Activated CD4-positive, alpha-beta T cell treated with anti-CD3 and anti-CD28 coated beads for 24 hours (primary cell): ENCODE results near the gene SPTB.

ENCODE experiments used
- DNase-seq, 2 donors: peaks; one replicate each; pipeline ENCODE4 v3.0.0-alpha.2; 2020; ENCODE audit warnings: low read depth in 2 of 2

SPTB gene

DNA sequence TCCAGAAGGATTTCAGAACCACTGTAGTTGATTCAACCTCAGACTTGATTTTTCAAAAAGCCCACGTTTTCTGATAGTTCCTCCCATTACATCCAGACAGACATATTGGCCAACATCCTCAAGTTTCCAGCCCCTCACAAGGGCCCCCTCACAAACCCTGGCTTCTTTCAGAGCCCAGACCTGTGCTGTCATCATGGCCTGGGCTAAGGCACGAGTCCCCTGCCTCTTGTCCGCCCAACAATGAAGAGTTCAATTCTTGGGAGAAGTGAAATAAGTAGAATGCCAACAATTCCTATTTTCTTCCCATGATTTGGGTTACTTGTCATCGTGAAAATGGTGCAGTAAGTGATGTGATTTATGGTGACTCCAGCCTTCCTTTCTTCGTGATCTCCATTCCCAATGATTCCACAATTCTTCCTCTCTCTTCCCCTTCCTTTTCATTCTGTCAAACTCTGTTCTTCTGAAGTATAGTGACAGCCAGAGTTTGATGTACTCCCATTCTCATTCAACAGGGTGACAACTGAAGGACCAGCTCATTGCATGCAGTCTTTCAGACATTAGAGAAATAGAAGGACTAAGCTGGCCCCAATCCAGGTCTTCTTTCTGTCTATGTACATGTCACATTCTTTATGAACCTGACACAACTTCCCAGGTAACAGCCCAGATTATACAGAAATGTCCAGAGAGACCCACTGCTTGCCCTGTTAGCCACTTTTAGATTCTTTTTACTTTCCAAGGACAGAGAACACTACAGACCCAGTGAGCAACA lies 29.2 kb downstream of the SPTB start:
- no peak for DNase-seq

DNA sequence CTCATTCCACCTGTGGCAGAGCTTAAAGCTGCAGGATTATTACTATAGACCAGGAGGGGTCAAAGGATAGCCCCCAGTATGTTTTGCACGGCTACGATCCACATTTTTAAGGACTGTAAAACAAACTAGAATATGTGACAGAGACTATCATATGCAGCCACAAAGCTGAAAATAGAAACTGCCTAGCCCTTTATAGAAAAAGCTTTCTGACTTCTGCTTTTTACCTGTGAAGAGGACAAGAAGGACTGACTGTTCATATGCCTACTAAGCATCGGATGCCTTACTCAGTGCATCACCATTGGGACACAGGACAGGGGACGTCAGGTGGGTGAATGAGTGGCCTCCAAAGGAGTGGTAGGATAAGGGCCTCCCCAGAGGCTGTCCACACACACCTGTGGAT lies 29.8 kb downstream of the SPTB start:
- DNase-seq: no peak

- no peak for DNase-seq
Measured at GRCh38 chr14:64848239-64848638, 31.5 kb downstream of the SPTB start.

DNA sequence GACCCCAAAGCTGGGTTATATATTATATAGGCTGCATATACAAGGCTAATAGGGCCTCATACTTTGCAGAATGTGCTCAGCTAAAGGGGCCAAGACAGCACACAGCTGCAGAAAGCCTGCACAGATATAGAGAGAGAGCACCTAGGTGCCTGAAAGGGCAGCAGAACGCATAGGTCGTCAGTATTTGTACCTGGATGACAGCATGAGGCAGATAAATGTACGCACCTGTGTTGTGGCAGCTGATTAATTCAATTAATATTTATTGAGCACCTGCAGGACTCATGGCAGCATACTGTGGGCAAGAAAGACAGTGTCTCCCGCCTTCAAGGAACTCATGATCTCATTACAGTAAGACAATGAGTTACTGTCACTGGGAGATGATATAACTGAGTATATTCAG lies 33.4 kb downstream of the SPTB start:
- no peak for DNase-seq

DNA sequence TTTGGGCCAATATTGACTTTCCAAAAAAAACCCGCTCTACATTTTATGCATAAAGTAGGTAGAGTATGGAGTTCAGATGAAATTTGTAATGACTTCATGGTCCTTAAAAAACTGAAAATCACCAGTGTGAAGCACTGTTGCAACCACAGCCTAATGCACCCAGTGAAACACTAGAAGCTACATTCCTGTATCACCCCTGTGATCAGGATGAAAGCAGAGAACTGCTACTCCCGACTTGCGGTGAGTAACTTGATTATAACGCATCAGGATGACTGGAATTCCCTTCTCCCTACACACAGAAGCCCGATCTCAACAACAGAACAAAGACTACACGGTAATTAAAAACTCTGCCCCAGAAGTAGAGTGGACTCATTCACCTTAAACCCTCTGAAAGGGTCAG lies 33.8 kb downstream of the SPTB start:
- no peak for DNase-seq

GRCh38 chr14:64844969-64845536 lies 34.7 kb downstream of the SPTB start:
- DNase-seq: no peak

DNA sequence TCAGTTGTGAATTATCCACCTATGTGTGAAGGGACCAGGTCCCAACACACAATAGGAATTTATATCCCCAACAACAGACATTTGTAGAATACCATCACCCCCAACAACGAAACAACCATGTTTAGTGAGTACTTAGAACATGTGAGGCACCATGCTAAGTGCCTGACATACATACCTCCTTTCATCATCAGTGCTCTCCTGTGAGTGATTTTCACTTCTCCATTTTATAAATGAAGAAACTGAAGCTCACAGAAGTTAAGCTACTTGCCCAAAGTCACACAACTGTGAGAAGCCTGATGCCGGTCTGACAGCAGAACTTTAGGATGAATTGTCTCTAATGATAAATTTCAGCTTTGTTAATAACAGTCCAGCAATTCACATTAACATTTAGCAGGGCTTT lies 35.4 kb downstream of the SPTB start:
- DNase-seq: no peak

GRCh38 chr14:64843548-64843947 lies 36.2 kb downstream of the SPTB start:
- DNase-seq: no peak

DNA sequence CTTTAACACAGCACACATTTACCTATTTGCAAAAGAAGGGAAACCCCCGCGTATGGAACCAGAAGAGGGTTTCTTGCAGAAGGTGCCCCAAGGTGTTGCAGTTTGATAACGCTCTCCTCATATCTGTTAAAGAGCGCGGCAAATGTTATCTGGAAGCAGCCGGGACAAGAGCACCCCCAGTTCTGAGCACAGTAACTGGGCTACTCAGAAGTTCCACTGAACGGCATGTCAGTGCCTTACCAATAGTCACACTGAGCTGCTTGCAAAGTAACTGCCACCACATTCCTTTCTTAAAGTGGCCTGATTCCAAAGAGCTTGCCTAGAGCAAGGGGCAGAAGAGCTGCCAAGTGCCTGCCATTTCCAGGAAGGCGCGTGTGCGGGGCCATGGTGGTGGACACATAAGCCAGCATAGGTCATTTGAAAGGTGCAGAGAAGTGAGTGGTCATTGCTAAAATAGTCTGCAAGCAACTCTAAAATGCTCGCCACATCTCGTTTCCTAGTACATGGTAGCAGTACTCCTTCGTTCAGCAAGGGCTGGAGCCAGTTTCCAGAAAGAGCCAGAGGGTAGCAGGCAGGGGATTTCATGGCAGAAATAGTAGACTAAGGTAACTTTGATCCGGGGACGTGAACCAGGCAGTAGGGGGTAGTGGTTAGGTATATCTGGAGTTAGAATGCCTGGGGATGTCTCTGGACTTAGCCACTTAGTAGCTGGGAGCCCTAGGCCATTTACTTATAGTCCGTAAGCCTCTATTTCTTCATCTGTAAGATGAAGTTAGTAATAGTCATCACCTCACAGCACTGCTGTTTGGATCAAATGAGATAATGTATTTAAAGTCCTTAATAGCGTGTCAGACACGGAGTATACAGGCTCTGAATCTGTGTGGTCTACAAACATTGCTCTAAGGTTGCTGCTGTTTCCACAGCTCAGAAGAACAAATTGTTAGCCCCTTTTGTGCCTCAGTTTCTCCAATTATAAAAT lies 37.6 kb downstream of the SPTB start:
- no peak for DNase-seq

DNA sequence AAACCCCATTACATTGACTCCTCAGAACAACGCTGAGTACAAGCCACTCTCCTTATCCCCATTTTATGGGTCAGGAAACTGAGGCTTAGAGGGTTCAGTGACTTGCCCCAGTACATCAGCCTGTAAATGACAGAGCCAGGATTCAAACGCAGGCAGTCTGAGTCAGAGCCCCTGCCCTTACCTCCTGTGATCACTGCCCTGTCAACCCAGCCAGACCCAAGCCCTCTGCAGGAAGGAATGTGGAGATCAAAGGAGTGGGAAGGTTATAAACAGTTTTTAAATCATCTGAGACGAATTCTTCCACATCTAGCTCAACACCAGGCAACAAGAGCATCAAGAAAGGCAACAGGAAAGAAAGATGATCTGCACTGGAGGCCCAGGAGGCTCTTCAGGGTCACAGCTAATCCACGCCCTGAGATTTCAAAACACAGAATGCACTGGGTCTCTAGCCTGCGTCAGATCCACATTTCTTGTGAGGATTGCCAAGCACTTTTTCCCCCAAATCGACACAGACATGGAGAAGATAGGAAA lies 38.5 kb downstream of the SPTB start:
- DNase-seq: no peak

- no peak for DNase-seq
Measured at GRCh38 chr14:64838656-64839055, 41.1 kb downstream of the SPTB start.

GRCh38 chr14:64835431-64835830 lies 44.3 kb downstream of the SPTB start:
- no peak for DNase-seq

DNA sequence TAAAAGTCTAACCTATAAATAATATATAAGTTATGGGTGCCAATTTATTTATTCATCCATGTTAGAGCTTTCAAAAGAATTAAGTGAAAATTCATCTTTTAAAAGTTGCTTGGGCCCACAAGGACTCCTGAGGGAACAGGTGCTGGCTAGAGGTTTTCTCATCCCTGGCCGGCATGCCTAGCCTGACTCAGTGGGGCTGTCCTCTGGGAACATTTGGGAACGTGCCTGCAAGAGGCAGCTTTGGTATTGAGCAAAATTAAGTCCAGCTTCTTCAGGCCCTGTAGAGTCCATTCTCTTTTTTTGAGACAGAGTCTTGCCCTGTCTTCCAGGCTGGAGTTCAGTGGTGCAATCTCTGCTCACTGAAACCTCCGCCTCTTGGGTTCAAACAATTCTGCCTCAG lies 44.7 kb downstream of the SPTB start:
- DNase-seq: no peak

- DNase-seq: no peak
Measured at GRCh38 chr14:64831419-64831818, 48.3 kb downstream of the SPTB start.

DNA sequence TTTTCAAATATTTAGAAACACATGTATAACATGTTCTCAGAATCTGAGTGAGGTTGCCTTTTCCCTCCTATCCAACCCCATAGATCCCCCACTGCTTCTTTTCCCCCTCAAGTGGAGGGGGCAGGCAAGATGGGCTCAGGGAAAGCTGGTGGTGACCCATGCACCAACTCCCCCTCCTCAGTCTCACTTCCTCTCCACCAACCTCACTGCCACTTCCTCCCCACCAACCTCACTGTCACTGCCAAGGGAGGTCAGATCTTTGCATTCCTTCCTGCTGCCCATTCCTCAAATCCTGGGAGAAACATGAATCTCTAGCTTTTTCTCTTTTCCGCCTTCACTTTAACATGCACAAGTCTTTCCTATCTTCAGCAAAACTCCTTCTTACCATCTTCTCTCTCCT lies 48.7 kb downstream of the SPTB start:
- no peak for DNase-seq

- DNase-seq: no peak
Measured at GRCh38 chr14:64828071-64828470, 51.6 kb downstream of the SPTB start.

GRCh38 chr14:64826845-64827244 lies 52.9 kb downstream of the SPTB start:
- DNase-seq: no peak

- DNase-seq: no peak
Measured at GRCh38 chr14:64826333-64826732, 53.4 kb downstream of the SPTB start.

DNA sequence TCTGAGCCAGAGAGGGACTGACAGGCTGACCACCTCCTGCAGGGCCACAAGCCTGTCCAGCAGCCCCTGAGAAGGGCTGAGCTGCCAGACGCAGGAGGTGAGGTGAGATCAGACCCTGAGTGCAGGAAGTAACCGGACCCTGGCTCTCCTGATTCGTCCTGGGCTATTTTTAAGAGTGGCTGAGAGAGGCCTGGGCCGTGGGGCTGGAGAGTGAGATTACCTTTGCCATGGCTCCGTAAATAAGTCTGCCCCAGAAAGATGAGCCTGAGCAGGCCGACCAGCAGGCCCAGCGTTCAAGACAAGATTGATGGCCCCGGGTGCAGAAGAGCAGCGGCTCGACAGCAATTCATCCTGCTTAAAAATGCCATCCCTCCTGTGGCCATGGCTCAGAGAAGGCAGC lies 54.2 kb downstream of the SPTB start:
- DNase-seq: no peak

DNA sequence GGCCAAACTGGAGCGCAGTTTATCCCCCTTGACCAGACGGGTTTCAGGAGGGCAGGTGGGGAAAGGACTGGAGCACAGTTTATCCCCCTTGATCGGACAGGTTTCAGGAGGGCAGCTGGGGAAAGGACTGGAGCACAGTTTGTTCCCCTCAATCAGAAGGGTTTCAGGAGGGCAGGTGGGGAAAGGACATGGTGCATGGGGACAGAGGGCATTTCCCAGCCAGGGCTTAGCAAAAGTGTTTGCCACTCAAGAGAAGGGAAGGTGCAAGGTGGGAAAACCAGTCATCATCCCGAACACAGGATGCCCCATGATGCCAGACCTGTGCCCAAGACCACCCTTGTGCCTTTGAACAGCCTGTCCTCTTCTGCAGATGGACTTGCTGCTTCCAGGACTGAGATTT lies 54.7 kb downstream of the SPTB start:
- no peak for DNase-seq

GRCh38 chr14:64824471-64824870 lies 55.2 kb downstream of the SPTB start:
- DNase-seq: no peak

DNA sequence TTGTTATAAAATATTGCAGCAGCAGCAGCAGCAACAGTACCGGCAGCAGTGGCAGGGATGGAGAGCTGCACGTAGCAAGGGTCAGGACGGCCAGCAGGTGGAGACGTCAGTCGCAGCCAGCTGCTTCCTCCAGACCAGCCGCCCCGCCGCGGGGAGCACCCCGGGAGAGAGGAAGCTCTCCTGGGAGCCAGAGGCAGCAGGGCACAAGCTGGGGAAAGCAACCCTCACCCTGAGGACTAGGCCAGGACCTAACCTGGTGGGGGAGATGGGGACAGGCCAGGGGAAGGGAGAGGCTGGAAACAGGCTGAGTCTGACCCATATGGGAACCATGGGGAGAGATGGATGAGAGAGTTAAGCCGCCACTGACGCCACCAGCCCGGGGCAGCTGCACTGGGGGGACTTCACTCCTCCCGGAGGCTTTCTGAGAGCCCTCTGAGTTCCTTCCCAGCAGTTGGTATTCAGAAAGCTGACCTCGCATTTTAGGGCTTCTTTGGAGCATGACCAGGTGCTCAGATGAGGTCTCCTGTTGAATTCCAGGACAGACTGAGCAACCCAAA lies 56.3 kb downstream of the SPTB start:
- DNase-seq: peak; percentile 42 to 50
